GM19463 (cell line): ENCODE measurements around the gene TRIB2.

ENCODE experiments used
- ATAC-seq: cut with Tn5 transposase; IDR thresholded peaks from one replicate; pipeline ENCODE4 v1.9.1; 2021; ENCODE audit warnings: mild to moderate bottlenecking, moderate library complexity; ENCODE audit not compliant: unreplicated experiment

The TRIB2 gene

DNA sequence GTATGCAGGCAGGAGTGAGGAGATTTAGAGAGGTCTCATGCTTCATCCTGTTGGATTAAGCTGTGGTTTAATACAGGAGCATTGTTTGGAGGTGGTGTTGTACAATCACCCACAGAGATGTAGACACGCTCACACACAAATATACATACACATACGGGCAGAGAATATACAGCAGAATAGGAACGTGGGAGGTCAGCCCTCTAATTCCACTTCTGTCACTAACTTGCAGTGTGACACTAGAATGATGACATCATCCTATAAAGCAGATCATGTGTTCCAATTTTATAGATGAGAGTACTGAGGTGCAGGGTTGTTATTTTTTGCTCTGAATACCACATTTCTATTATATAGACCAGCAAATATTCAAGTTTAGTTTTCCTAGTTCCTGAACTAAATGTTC is 54.4 kb downstream of the TRIB2 start:
- no peak for ATAC-seq

GRCh38 chr2:12773586-12774394 is 57.1 kb downstream of the TRIB2 start:
- no peak for ATAC-seq

DNA sequence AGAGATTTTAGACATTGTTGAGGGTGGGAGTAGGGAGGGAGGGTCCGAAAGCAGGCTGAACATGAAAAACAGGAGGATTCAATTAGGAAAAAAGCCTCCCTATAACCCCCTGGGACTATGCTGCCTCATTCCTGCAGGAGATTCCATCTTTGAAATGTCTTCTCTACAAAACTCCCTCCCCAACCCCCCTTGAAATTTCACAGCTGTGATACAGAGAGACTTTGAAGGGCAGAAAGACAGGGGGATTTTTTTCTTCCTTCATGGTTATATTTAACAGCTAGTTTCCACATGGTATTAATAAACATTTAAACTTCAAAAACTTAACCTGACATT is 57.6 kb downstream of the TRIB2 start:
- ATAC-seq: no peak

GRCh38 chr2:12776521-12776961 is 59.8 kb downstream of the TRIB2 start:
- no peak for ATAC-seq

GRCh38 chr2:12778369-12778768 is 61.6 kb downstream of the TRIB2 start:
- no peak for ATAC-seq

DNA sequence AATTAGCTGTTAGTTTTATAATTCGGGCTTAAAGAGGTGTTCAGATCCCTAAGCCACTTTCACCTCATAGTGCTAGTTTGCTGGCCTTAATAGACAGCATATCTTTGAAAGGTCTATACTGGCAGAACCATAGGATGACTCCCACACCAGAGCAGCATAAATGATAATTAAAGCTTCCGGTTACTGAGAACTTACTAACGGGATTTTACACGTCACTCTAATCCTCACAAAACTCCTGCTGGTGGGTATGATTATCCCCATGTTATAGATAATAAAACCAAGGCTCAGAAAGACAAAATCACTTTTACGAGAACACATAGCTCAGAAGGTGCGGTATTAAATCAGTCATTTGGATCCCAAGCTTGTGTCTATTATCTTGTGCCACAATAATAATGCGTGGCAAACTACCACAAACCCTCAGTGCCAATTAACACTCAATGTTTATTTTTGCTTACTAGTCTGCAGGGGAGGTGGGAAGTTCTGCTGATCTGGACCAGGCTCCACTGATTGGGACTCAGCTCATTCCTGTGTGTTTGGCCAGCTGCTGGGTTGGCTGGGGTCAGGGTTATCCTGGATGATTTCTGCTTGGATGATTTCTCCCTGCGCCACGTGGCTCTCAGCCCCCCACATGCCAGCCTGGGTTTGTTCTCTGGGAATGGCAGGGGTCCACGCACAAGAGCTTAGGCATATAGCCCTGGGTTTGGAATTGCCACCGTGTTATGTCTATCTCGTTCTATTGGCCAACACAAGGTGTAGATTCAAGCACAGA is 62.3 kb downstream of the TRIB2 start:
- no peak for ATAC-seq

DNA sequence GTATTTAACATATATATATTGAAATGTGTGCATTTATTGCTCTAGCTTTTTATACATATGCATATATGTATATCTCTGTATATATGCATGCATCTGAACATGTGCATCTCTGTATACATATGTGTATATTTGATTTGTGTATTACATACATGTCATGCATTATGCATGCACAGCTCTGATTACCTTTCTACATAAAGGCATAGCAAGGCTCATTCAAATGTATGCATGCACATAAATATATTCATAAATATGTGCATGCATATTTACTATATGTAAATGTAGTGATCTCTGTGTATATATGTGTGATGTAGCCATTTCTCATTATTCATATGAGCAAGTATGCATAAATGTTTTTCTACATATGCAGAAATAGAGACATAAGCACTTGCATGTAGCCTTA is 64.6 kb downstream of the TRIB2 start:
- no peak for ATAC-seq

GRCh38 chr2:12787891-12788801 is 71.4 kb downstream of the TRIB2 start:
- ATAC-seq: no peak

DNA sequence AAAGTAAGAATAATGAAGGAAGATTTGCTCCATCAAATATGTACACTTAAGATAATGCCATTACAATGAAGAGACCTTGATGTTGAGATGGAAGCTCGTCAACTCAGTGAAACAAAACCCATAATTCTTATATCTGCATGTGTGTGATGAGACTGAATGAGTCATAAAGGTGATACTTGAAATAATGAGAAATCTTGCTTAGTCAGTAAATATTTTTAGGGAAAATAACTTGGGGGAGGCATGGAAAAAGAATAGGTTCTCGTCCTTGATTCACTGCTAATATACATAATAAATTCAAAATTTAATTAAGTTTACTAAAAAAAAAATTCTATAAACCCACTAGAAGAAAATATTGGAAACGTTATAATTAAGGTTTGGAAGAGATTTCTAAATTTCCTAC is 75.2 kb downstream of the TRIB2 start:
- no peak for ATAC-seq
